MM.1S (cell line): ENCODE data around the gene LRP10.

ENCODE experiments used
- DNase-seq: peaks from one replicate; pipeline ENCODE4 v3.0.0-alpha.2; 2015
- H2AFZ ChIP-seq: fragments of 300-600 bp; sonication (generic); 2 replicates; pipeline ENCODE4 v1.6.0; 2016; ENCODE audit warnings: antibody characterized with exemption, low read length
- H3F3A ChIP-seq: fragments of 300-600 bp; sonication (generic); 2 replicates; pipeline ENCODE4 v1.6.1; 2016; ENCODE audit warnings: mild to moderate bottlenecking, antibody characterized with exemption, low read length, moderate library complexity, mixed read lengths; ENCODE audit not compliant: insufficient read depth
- H3K27ac ChIP-seq: fragments of 300-600 bp; sonication (generic); 2 replicates; pipeline ENCODE4 v1.5.1; 2016; ENCODE audit warnings: mild to moderate bottlenecking, low read length
- H3K27me3 ChIP-seq: fragments of 300-600 bp; sonication (generic); replicated peaks from 2 replicates; pipeline ENCODE4 v1.6.0; 2016; ENCODE audit warnings: low read length; ENCODE audit not compliant: insufficient read depth
- H3K36me3 ChIP-seq: fragments of 300-600 bp; sonication (generic); replicated peaks from 2 replicates; pipeline ENCODE4 v1.6.1; 2016; ENCODE audit warnings: mild to moderate bottlenecking, low read length, mixed read lengths; ENCODE audit not compliant: insufficient read depth
- H3K4me1 ChIP-seq: fragments of 300-600 bp; sonication (generic); 2 replicates; pipeline ENCODE4 v1.6.1; 2016; ENCODE audit warnings: low read length, mixed read lengths
- H3K4me2 ChIP-seq: fragments of 300-600 bp; sonication (generic); 2 replicates; pipeline ENCODE4 v1.6.0; 2016; ENCODE audit warnings: low read depth, low read length
- H3K4me3 ChIP-seq: fragments of 300-600 bp; sonication (generic); 2 replicates; pipeline ENCODE4 v1.5.1; 2016; ENCODE audit warnings: low read length, mixed read lengths
- H3K79me2 ChIP-seq: fragments of 300-600 bp; sonication (generic); 2 replicates; pipeline ENCODE4 v1.6.1; 2016; ENCODE audit warnings: mixed run types, low read length, mixed read lengths
- H3K9ac ChIP-seq: fragments of 300-600 bp; sonication (generic); 2 replicates; pipeline ENCODE4 v1.6.1; 2016; ENCODE audit warnings: low read length, mixed read lengths
- H3K9me2 ChIP-seq: fragments of 300-600 bp; sonication (generic); replicated peaks from 2 replicates; pipeline ENCODE4 v1.6.1; 2016; ENCODE audit warnings: mild to moderate bottlenecking, low read length, mixed read lengths; ENCODE audit not compliant: insufficient read depth
- H3K9me3 ChIP-seq: fragments of 300-600 bp; sonication (generic); replicated peaks from 2 replicates; pipeline ENCODE4 v1.6.1; 2016; ENCODE audit warnings: mild to moderate bottlenecking, low read length, mixed read lengths; ENCODE audit not compliant: insufficient read depth
- H4K20me1 ChIP-seq: fragments of 300-600 bp; sonication (generic); 2 replicates; pipeline ENCODE4 v1.6.1; 2016; ENCODE audit warnings: mild to moderate bottlenecking, low read length, moderate library complexity, mixed read lengths; ENCODE audit not compliant: insufficient read depth
- CTCF ChIP-seq: fragments of 300-600 bp; sonication (generic); IDR thresholded peaks from 2 replicates; pipeline ENCODE4 v1.5.1; 2016; ENCODE audit warnings: antibody characterized with exemption, low read length, mixed read lengths
- EZH2 ChIP-seq: fragments of 300-600 bp; sonication (generic); optimal IDR thresholded peaks from 2 replicates; pipeline ENCODE3; 2017; ENCODE audit warnings: low read depth, mild to moderate bottlenecking, antibody characterized with exemption, low read length, mixed read lengths
- EZH2phosphoT487 ChIP-seq: fragments of 300-600 bp; sonication (generic); IDR thresholded peaks from 2 replicates; pipeline ENCODE4 v1.6.1; 2018; ENCODE audit warnings: antibody characterized with exemption, low read length

LRP10 gene

GRCh38 chr14:22845103-22845394 lies 26.5 kb upstream of the LRP10 start:
- no peak overlapping the region for H3K27ac ChIP-seq
- H3K27me3 ChIP-seq = no peaks in the 10 kb centered on the region
- no peak for DNase-seq
- no peaks in the 10 kb centered on the region for H3K9me3 ChIP-seq
- H3K79me2 ChIP-seq = no peaks in the 10 kb centered on the region
- no peak overlapping the region for H3K9ac ChIP-seq
- no peaks in the 10 kb centered on the region for H3K9me2 ChIP-seq
- H3K4me1 ChIP-seq = no peaks in the 10 kb centered on the region
- H2AFZ ChIP-seq = no peak overlapping the region
- H3K36me3 ChIP-seq = no peaks in the 10 kb centered on the region
- no peak overlapping the region for H3K4me2 ChIP-seq
- H3K4me3 ChIP-seq = no peak overlapping the region
- no peaks in the 10 kb centered on the region for H4K20me1 ChIP-seq
- TF ChIP-seq EZH2 (no peak), EZH2phosphoT487 (no peak), CTCF (no peak)
- H3F3A ChIP-seq = no peaks in the 10 kb centered on the region

- Histone ChIP-seq H4K20me1 (no peaks in the 10 kb centered on the region), H3K27me3 (no peaks in the 10 kb centered on the region), H3K79me2 (no peaks in the 10 kb centered on the region), H3K4me2 (no peak overlapping the region), H3K9me3 (no peaks in the 10 kb centered on the region), H2AFZ (no peak overlapping the region), H3K9ac (no peak overlapping the region), H3K4me3 (no peak overlapping the region), H3K36me3 (no peaks in the 10 kb centered on the region), H3K9me2 (no peaks in the 10 kb centered on the region), H3K4me1 (no peaks in the 10 kb centered on the region), H3K27ac (no peak overlapping the region), H3F3A (no peaks in the 10 kb centered on the region)
- no peak for DNase-seq
- TF ChIP-seq EZH2phosphoT487 (no peak), CTCF (no peak), EZH2 (no peak)
Measured at GRCh38 chr14:22845821-22846625, 25.5 kb upstream of the LRP10 start.

GRCh38 chr14:22846811-22847307 lies 24.7 kb upstream of the LRP10 start:
- no peak for DNase-seq
- Histone ChIP-seq H3K79me2 (no peaks in the 10 kb centered on the region), H3K4me3 (no peak overlapping the region), H4K20me1 (no peaks in the 10 kb centered on the region), H3K9me3 (no peaks in the 10 kb centered on the region), H3K4me1 (no peaks in the 10 kb centered on the region), H3K27me3 (no peaks in the 10 kb centered on the region), H3K4me2 (no peak overlapping the region), H3K9me2 (no peaks in the 10 kb centered on the region), H3F3A (no peaks in the 10 kb centered on the region), H2AFZ (no peak overlapping the region), H3K36me3 (no peaks in the 10 kb centered on the region), H3K27ac (no peak overlapping the region), H3K9ac (no peak overlapping the region)
- TF ChIP-seq EZH2phosphoT487 (no peak), CTCF (no peak), EZH2 (no peak)
